ENCODE measurements around the gene HIVEP3. TPM values are rescaled to one million over a fixed set of nuclear protein-coding genes. Genes with fewer than 3 reads are reported as not detected.

The HIVEP3 gene
- total RNA-seq, 1 experiment from 2014 or later = 0.32 TPM

GRCh38 chr1:41862384-41863221, 56.1 kb downstream of the HIVEP3 start:
- DNase-seq (ENCODE audit: low read depth, low spot score) = no peak
- in situ Hi-C loops (cut with HindIII; ENCODE audit: low pct_unique_long_range_greater_than_20kb, low sequenced_read_pairs) = no loop called here

GRCh38 chr1:41861535-41862383, 57.0 kb downstream of the HIVEP3 start:
- in situ Hi-C loops (cut with HindIII; ENCODE audit: low pct_unique_long_range_greater_than_20kb, low sequenced_read_pairs) = no loop called here
- DNase-seq (ENCODE audit: low read depth, low spot score) = no peak

DNA sequence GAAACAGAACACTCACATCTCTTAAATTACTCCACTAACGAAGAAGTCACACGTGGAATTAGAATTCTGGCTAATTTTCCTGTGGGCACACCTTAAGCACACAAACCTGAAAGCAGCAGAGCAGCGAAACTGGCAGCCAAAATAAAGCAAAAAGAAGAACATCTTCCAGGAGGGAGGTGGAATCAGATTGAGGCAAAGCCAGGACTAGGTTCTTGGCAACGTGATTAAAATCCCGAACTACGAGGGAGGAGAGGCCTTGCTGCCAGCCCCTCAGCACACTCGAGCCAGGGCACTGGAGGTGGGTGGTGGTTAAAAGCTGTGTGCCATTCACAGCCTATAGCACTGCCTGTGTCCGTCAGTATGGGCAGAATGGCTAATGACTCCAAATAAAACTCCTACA, 58.0 kb downstream of the HIVEP3 start:
- no peak for DNase-seq (ENCODE audit: low read depth, low spot score)
- in situ Hi-C loops (cut with HindIII; ENCODE audit: low pct_unique_long_range_greater_than_20kb, low sequenced_read_pairs) = no loop called here

GRCh38 chr1:41860214-41860613, 58.5 kb downstream of the HIVEP3 start:
- no peak for DNase-seq (ENCODE audit: low read depth, low spot score)
- in situ Hi-C loops (cut with HindIII; ENCODE audit: low pct_unique_long_range_greater_than_20kb, low sequenced_read_pairs) = no loop called here

DNA sequence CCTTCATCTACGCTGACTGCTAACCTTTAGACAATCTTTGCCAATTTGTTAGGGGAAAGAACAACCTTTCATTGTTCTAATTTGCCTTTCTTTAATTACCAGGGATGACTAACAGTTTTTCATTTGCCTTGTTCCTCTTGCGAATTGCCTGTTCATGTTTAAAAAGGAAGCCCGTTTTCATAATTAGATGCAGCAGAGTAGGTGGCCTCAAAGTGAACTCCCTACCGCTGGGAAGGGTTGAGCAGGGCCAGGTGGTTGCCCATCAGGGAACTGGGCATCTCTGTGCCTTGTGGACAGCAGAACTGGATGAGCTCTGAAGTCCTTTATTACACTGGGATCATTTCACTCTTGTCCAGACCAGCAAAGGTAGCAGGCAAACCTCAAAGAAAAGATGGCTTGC, 59.0 kb downstream of the HIVEP3 start:
- DNase-seq (ENCODE audit: low read depth, low spot score) = no peak
- in situ Hi-C loops (cut with HindIII; ENCODE audit: low pct_unique_long_range_greater_than_20kb, low sequenced_read_pairs) = no loop called here

GRCh38 chr1:41856944-41857285, 61.8 kb downstream of the HIVEP3 start:
- in situ Hi-C loops (cut with HindIII; ENCODE audit: low pct_unique_long_range_greater_than_20kb, low sequenced_read_pairs) = no loop called here
- DNase-seq (ENCODE audit: low read depth, low spot score) = no peak

GRCh38 chr1:41856151-41856943, 62.4 kb downstream of the HIVEP3 start:
- in situ Hi-C loops (cut with HindIII; ENCODE audit: low pct_unique_long_range_greater_than_20kb, low sequenced_read_pairs) = no loop called here
- no peak for DNase-seq (ENCODE audit: low read depth, low spot score)

DNA sequence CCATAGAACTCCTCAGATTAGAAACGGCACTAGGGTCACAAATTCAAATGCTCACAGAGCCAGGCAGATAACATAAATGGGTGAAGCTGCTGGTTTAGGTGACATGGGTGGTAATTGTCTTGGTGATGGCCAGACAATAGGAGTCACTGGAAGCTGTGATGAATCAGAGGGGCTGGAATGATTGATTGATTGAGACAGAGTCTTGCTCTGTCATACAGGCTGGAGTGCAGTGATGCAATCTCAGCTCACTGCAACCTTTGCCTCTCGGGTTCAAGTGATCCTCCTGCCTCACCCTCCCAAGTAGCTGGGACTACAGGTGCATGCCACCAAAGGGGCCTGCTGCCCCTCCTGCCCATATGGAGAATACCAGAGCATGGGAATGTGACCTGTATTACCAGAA, 63.0 kb downstream of the HIVEP3 start:
- in situ Hi-C loops (cut with HindIII; ENCODE audit: low pct_unique_long_range_greater_than_20kb, low sequenced_read_pairs) = no loop called here
- DNase-seq (ENCODE audit: low read depth, low spot score) = no peak

- in situ Hi-C loops (cut with HindIII; ENCODE audit: low pct_unique_long_range_greater_than_20kb, low sequenced_read_pairs) = no loop called here
- DNase-seq (ENCODE audit: low read depth, low spot score) = no peak
Measured at GRCh38 chr1:41853907-41854306, 64.8 kb downstream of the HIVEP3 start.

DNA sequence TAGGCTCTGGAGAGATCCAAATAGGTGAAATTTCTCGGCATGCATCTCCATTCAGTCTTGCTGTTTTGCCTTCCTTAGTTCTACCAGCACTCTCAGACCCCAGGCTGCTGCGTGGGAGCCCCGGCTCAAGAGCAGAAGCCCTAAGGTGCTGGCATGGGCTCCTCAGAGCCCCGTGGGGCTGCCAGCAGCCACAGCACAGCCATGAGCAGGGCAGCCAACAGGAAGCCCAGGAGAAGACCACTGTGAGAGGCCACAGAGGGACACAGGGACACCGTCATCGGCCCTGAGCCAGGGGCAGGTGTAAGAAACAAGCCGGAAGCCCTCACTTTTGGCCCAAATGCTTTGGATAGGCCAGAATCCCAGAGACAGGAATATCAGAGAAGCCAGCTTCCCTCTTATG, 66.6 kb downstream of the HIVEP3 start:
- in situ Hi-C loops (cut with HindIII; ENCODE audit: low pct_unique_long_range_greater_than_20kb, low sequenced_read_pairs) = no loop called here
- no peak for DNase-seq (ENCODE audit: low read depth, low spot score)

DNA sequence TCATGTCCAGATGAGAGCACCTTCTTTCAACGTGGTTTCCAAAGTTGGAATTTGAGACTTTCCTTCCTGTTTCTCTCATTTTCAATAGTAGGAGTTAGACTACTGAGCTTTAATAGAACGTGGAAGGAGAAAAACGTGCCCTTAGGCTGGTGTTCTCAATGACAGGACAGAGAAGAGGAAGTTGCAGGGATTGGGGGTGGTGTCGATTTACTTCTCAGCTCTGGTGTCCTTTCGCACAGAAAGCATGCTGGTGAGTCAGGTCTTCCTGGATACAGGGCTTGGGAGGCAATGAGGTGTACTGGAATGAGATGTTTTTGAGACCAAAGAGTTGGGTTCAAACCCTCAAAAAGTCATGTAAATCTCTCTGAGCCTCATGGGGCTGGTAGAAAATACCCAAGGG, 67.1 kb downstream of the HIVEP3 start:
- in situ Hi-C loops (cut with HindIII; ENCODE audit: low pct_unique_long_range_greater_than_20kb, low sequenced_read_pairs) = no loop called here
- DNase-seq (ENCODE audit: low read depth, low spot score) = no peak

- DNase-seq (ENCODE audit: low read depth, low spot score) = no peak
- in situ Hi-C loops (cut with HindIII; ENCODE audit: low pct_unique_long_range_greater_than_20kb, low sequenced_read_pairs) = no loop called here
Measured at GRCh38 chr1:41850029-41850428, 68.7 kb downstream of the HIVEP3 start.

DNA sequence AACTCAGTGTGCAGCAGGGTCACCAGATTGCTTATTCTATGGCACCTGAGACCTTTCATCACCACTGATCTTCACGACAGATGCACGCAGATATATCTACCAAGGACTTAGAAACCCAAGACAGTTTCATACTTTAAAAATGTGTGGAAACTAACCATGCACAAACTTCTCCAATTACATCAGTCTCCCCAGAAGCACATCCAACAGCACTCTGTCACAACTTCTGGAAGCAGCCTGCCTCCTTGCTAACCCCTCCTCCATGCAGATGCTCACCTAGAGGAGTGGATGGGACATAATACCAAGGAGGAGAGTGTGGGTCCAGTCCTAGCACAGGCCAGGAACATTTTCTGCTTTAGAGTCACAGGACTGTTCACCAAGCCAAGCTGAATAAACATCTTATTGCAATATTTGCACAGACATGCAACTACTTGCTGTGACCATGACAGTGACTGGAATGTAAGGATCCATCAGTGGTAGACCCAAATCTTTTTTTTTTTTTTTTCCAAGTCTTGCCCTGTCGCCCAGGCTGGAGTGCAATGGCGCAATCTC, 69.4 kb downstream of the HIVEP3 start:
- DNase-seq (ENCODE audit: low read depth, low spot score) = no peak
- in situ Hi-C loops (cut with HindIII; ENCODE audit: low pct_unique_long_range_greater_than_20kb, low sequenced_read_pairs) = no loop called here

DNA sequence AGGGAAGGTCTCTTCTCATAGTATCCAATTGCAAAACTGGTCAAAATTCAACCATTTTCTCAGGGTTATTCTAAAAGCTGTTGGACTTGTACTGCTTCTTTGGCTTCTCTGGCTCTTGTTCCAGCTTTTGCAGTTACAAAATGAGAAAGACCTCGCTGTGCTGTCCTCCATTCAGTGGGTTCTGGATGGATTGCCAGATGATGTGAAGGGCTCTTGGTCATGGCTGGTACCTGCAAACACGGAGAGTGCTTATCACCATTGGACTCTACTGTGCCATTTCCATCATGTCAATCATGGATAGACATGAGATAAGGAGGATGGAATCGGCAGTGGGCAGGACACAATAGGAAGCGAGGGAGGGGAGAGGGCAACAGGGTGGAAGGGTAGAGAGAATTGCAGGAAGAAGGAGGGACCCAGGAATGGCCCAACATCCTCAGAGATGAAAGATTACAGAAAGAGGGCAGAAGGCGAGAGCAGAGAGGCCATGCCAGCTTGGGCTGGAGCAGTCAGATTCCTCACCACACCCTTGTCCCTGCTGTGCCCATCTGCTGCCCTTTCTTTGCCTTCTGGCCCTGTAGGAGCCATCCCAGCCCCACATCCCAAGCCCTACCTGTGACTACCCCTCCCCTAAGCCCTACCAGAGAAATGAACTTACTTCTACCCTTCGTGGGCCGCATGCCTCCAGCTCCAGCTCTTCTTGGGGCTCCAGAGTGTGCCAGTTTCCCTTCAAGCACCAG, 70.3 kb downstream of the HIVEP3 start:
- in situ Hi-C loops (cut with HindIII; ENCODE audit: low pct_unique_long_range_greater_than_20kb, low sequenced_read_pairs) = no loop called here
- no peak for DNase-seq (ENCODE audit: low read depth, low spot score)

- in situ Hi-C loops (cut with HindIII; ENCODE audit: low pct_unique_long_range_greater_than_20kb, low sequenced_read_pairs) = no loop called here
- DNase-seq (ENCODE audit: low read depth, low spot score) = no peak
Measured at GRCh38 chr1:41847733-41848132, 71.0 kb downstream of the HIVEP3 start.

GRCh38 chr1:41846625-41847405, 71.9 kb downstream of the HIVEP3 start:
- in situ Hi-C loops (cut with HindIII; ENCODE audit: low pct_unique_long_range_greater_than_20kb, low sequenced_read_pairs) = no loop called here
- DNase-seq (ENCODE audit: low read depth, low spot score) = peak; percentile 36
